ENCODE measurements around the gene DCD.

DCD gene

DNA sequence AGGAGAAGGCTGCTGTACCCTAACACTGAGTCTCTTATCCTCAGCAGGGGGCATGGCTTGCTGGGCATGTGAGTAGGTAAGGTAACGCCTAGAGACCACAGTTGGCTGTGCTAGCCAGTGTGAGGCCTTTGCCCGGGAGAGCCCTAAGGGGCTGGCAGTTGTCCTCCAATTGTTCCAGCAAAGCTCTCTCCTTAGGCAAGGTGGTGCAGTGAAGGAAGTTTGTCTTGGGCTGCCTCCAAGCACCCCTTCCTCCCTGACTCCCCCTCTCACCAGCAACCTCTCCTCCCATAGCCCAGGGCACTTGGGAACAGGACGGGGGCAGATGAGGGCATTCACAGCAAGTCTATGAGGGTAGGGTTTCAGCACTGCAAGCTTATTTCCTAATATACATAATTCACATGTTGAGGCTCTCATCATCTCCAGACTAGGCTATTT is 36.4 kb downstream of the DCD start:
- no peaks in the 10 kb centered on the region for H3K27me3 ChIP-seq (ENCODE audit: control insufficient read depth, insufficient read depth, low read length, poor library complexity, severe bottlenecking)
- no peaks in the 10 kb centered on the region for H3K36me3 ChIP-seq (ENCODE audit: control insufficient read depth, insufficient read depth, low read length)
- 73 to 78% methylated on average over 3 of the region's 3 CpGs for WGBS, 2 experiments
- no peaks in the 10 kb centered on the region for H3K9me3 ChIP-seq (ENCODE audit: control insufficient read depth, low read length)
- H3K4me3 ChIP-seq (ENCODE audit: insufficient read depth, low read depth, low read length), result no peak overlapping the region
- no peak overlapping the region for H3K27ac ChIP-seq (ENCODE audit: insufficient read depth, low read depth, low read length, poor library complexity, severe bottlenecking)
- no peaks in the 10 kb centered on the region for H3K4me1 ChIP-seq (ENCODE audit: control insufficient read depth, insufficient read depth, low read length)

DNA sequence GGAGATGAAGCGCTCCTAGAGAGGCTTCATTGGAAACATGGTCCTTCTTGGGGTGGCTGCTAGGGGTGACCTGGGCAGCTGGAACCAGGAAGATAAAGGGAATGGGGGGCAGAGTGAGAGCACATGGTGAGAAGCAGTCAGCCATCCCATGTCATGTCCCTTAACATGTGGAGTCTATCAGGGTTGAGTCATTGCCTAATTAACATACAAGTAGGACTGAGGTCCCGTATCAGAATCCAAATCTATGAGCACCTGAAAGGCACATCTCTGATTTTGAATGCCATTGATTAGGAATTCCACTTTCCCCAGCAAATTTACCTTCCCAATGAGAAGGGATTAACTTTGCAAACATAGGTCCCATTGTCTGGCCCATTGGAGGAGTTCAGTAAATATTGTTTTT is 39.4 kb downstream of the DCD start:
- no peaks in the 10 kb centered on the region for H3K36me3 ChIP-seq (ENCODE audit: control insufficient read depth, insufficient read depth, low read length)
- no peaks in the 10 kb centered on the region for H3K27me3 ChIP-seq (ENCODE audit: control insufficient read depth, insufficient read depth, low read length, poor library complexity, severe bottlenecking)
- no peak overlapping the region for H3K4me3 ChIP-seq (ENCODE audit: insufficient read depth, low read depth, low read length)
- H3K4me1 ChIP-seq (ENCODE audit: control insufficient read depth, insufficient read depth, low read length), result no peaks in the 10 kb centered on the region
- H3K9me3 ChIP-seq (ENCODE audit: control insufficient read depth, low read length), result no peaks in the 10 kb centered on the region
- H3K27ac ChIP-seq (ENCODE audit: insufficient read depth, low read depth, low read length, poor library complexity, severe bottlenecking), result no peak overlapping the region
- WGBS, 2 experiments, result 95 to 98% methylated on average over 2 of the region's 2 CpGs

DNA sequence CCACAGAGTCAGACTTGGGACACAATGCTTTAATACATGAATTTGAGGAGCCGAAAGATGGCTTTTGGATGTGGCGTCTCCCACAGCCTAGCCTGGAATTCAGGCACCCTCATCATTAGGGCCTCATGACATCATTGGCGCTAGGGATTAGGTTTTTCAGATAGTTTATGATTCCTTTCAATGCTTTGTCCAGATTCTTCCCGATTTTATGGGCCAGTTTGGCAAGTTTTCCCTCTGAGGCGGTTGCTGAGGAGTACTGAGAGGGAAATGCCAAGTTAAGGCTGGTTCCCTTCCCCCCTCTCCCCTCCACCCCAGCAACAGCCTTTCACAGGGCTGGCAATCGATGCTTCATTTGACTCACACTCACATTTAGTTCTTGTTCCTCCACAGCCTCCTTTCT is 40.0 kb downstream of the DCD start:
- Histone ChIP-seq H3K27me3 (ENCODE audit: control insufficient read depth, insufficient read depth, low read length, poor library complexity, severe bottlenecking) (no peaks in the 10 kb centered on the region), H3K4me3 (ENCODE audit: insufficient read depth, low read depth, low read length) (no peak overlapping the region), H3K9me3 (ENCODE audit: control insufficient read depth, low read length) (no peaks in the 10 kb centered on the region), H3K36me3 (ENCODE audit: control insufficient read depth, insufficient read depth, low read length) (no peaks in the 10 kb centered on the region), H3K27ac (ENCODE audit: insufficient read depth, low read depth, low read length, poor library complexity, severe bottlenecking) (no peak overlapping the region), H3K4me1 (ENCODE audit: control insufficient read depth, insufficient read depth, low read length) (no peaks in the 10 kb centered on the region)
- 85 to 86% methylated on average over 6 of the region's 6 CpGs for WGBS, 2 experiments

DNA sequence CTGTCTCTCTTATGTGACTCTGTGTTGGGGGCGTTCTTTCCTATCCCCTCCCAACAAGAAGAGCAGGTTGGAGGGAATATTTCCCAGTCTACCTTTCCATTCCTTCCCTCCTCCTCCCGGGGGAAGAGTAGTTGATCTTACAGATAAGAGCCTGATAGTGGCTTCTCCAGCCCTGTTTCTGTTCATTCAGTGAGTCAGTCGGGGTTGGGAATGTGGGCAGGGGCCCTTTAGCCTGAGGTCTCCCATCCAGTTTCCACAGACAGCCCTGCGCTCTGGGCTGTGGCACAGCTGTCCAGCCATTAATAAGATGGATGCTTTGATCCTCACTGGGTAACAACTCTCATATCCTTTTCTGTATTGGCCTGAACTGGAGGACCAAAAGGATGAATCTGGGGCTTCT is 41.6 kb downstream of the DCD start:
- H3K9me3 ChIP-seq (ENCODE audit: control insufficient read depth, low read length), result no peaks in the 10 kb centered on the region
- no peak overlapping the region for H3K27ac ChIP-seq (ENCODE audit: insufficient read depth, low read depth, low read length, poor library complexity, severe bottlenecking)

DNA sequence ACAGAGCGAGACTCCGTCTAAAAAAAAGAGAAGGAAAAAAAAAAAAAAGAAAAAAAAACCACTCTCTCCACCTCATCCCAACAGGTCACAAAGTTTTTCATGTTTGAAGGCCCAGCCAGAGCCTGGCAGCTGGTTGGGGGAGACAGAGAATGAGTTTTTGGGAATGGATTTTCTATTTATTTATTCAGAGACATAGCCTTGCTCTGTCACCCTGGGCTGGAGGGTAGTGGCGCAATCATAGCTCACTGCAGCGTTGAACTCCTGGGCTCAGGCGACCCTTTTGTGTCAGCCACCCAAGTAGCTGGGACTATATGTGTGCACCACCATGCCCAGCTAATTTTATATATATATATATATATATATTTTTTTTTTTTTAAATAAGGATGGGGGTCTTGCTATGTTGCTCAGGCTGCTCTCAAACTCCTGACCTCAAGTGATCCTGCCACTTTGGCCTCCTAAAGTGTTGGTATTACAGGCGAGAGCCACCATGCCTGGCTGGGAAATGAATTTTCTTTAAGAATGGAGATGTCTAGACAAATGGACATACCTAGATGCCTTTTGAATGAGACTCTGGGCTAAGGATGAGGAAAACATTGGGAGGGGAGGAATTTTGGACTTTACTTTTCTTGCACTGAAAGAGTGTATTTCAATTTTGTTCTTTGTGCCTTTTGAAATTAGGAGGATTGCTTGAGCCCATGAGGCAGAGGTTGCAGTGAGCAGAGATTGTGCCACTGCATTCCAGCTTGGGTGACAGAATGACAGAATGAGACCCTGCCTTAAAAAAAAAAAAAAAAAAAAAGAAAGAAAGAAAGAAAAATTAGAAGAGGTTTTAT is 42.8 kb downstream of the DCD start:
- no peak overlapping the region for H3K4me3 ChIP-seq (ENCODE audit: insufficient read depth, low read depth, low read length)
- H3K9me3 ChIP-seq (ENCODE audit: control insufficient read depth, low read length), result no peaks in the 10 kb centered on the region
- H3K27me3 ChIP-seq (ENCODE audit: control insufficient read depth, insufficient read depth, low read length, poor library complexity, severe bottlenecking), result no peaks in the 10 kb centered on the region
- no peaks in the 10 kb centered on the region for H3K36me3 ChIP-seq (ENCODE audit: control insufficient read depth, insufficient read depth, low read length)
- H3K27ac ChIP-seq (ENCODE audit: insufficient read depth, low read depth, low read length, poor library complexity, severe bottlenecking), result no peak overlapping the region
- WGBS, 2 experiments, result 85 to 98% methylated on average over 4 to 6 of the region's 6 CpGs
- H3K4me1 ChIP-seq (ENCODE audit: control insufficient read depth, insufficient read depth, low read length), result no peaks in the 10 kb centered on the region

More for the DNA sequence above, 41.6 kb downstream of the DCD start:
- Histone ChIP-seq H3K27me3 (ENCODE audit: control insufficient read depth, insufficient read depth, low read length, poor library complexity, severe bottlenecking) (no peaks in the 10 kb centered on the region), H3K36me3 (ENCODE audit: control insufficient read depth, insufficient read depth, low read length) (no peaks in the 10 kb centered on the region), H3K4me1 (ENCODE audit: control insufficient read depth, insufficient read depth, low read length) (no peaks in the 10 kb centered on the region), H3K4me3 (ENCODE audit: insufficient read depth, low read depth, low read length) (no peak overlapping the region)
- 70 to 81% methylated on average over 3 to 4 of the region's 4 CpGs for WGBS, 2 experiments

DNA sequence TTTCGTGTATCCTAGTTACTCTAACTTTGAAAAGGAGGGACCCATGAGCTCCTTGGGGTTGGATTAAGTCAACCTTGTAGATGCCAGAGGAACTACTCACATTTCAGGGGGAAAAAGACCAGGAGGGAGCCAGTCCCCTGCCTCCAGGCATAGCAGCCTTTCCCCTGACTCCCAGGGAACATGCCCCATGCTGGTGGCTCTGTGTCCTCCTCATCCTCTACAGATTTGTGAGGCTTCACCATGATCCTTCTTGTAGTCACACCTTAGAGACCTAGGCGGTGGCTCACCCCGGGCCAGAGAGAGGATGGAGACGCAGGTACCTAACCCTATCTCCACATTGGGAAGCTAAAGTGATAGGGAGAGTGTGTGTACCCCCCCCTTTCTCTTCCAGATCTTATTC is 43.7 kb downstream of the DCD start:
- Histone ChIP-seq H3K4me3 (ENCODE audit: insufficient read depth, low read depth, low read length) (no peak overlapping the region), H3K4me1 (ENCODE audit: control insufficient read depth, insufficient read depth, low read length) (no peaks in the 10 kb centered on the region), H3K27ac (ENCODE audit: insufficient read depth, low read depth, low read length, poor library complexity, severe bottlenecking) (no peak overlapping the region), H3K27me3 (ENCODE audit: control insufficient read depth, insufficient read depth, low read length, poor library complexity, severe bottlenecking) (no peaks in the 10 kb centered on the region), H3K9me3 (ENCODE audit: control insufficient read depth, low read length) (no peaks in the 10 kb centered on the region), H3K36me3 (ENCODE audit: control insufficient read depth, insufficient read depth, low read length) (no peaks in the 10 kb centered on the region)
- whole genome bisulfite sequencing, 2 experiments, result 91 to 92% methylated on average over 3 to 4 of the region's 4 CpGs

DNA sequence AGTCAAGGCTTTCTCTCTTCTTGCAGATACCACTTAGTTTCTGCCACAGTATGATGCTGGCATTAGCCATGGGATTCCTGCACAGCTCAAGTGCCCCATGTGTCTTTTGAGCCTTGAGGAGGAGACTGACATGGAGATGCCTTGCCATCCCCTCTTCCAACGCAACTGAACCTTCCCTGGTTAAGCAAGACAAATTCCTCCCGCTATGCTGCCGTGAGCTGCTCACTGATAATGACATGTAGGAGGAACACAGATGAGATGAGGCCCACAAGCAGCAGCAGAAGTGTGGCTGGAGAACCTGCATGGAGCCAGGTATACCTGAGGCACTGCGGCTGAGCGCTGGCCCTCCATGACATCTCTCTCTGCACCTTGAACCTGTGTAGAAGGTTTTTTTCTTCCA is 44.3 kb downstream of the DCD start:
- Histone ChIP-seq H3K4me3 (ENCODE audit: insufficient read depth, low read depth, low read length) (no peak overlapping the region), H3K9me3 (ENCODE audit: control insufficient read depth, low read length) (no peaks in the 10 kb centered on the region), H3K36me3 (ENCODE audit: control insufficient read depth, insufficient read depth, low read length) (no peaks in the 10 kb centered on the region), H3K27me3 (ENCODE audit: control insufficient read depth, insufficient read depth, low read length, poor library complexity, severe bottlenecking) (no peaks in the 10 kb centered on the region), H3K4me1 (ENCODE audit: control insufficient read depth, insufficient read depth, low read length) (no peaks in the 10 kb centered on the region), H3K27ac (ENCODE audit: insufficient read depth, low read depth, low read length, poor library complexity, severe bottlenecking) (no peak overlapping the region)
- WGBS, 2 experiments, result 93 to 94% methylated on average over 5 of the region's 5 CpGs

DNA sequence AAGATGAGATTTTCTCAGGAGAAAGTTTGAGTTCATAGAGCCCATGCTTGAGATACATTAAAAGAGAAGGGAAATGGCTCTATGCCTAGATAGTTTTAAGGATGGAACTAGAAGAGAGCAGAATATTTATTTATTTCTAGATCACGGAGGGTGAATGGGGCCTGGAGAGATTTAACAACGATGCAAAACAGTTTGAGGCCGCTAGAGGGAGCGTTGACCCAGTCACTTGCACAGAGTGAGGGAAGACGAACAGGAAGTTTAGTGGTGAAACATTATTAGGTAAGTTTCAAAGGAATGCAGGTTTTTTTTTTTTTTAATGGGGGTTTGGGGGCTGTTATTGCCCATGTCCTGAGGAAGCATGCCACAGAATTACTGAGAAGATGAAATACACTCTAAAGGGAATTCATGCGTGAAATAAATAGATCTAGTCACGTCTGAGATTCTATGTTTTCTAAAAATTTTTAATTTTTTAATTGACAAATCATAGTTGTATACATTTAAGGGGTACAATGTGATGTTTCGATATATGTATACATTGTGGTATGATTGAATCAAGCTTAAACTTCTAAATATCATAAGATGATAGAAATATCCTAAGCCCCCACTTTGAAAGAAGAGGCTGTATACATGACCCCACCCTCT is 44.9 kb downstream of the DCD start:
- Histone ChIP-seq H3K27me3 (ENCODE audit: control insufficient read depth, insufficient read depth, low read length, poor library complexity, severe bottlenecking) (no peaks in the 10 kb centered on the region), H3K9me3 (ENCODE audit: control insufficient read depth, low read length) (no peaks in the 10 kb centered on the region), H3K36me3 (ENCODE audit: control insufficient read depth, insufficient read depth, low read length) (no peaks in the 10 kb centered on the region), H3K27ac (ENCODE audit: insufficient read depth, low read depth, low read length, poor library complexity, severe bottlenecking) (no peak overlapping the region), H3K4me3 (ENCODE audit: insufficient read depth, low read depth, low read length) (no peak overlapping the region), H3K4me1 (ENCODE audit: control insufficient read depth, insufficient read depth, low read length) (no peaks in the 10 kb centered on the region)
- WGBS, 2 experiments, result 32% methylated on average over 6 to 7 of the region's 8 CpGs

DNA sequence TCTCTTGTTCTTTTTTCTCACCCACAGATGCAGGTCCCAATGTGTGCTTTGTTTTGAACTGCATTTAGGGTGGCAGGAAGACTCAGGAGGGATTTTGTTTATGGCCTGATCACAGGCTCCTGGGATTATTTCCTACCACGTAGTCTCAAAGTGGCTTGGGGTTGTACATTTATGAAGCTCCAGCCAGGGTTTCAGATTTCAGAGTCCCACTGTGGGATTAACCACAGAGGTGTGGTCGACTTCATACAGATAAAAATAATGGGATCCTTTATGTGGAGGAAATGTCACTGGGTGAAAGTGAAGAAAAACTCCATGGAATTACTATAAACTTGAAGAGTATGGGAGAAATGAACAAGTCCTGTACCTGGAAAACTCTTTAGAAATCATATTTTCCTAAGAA is 45.5 kb downstream of the DCD start:
- Histone ChIP-seq H3K9me3 (ENCODE audit: control insufficient read depth, low read length) (no peaks in the 10 kb centered on the region), H3K4me3 (ENCODE audit: insufficient read depth, low read depth, low read length) (no peak overlapping the region)
- WGBS, 2 experiments, result 62 to 69% methylated on average over 2 of the region's 2 CpGs

DNA sequence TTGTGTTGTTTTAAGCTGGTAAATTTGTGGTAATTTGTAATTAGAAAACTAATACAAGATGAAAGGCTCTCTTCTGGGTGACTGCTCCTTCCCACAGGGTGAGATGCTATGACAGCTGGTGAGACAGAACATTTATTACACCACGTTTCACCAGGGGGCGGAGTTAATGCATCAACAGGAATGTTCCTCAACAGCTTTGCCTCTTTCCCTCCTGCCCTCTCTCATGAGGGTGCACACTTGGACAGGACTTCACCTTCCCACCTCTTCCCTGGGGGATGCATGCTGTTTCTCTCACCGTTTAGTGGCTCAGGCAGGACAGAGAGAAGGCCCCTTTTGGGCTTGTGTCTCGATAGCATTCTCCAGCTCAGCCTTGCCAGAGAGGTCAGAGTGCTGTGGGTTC is 46.3 kb downstream of the DCD start:
- H3K4me1 ChIP-seq (ENCODE audit: control insufficient read depth, insufficient read depth, low read length), result no peaks in the 10 kb centered on the region
- H3K36me3 ChIP-seq (ENCODE audit: control insufficient read depth, insufficient read depth, low read length), result no peaks in the 10 kb centered on the region
- 61 to 69% methylated on average over 4 of the region's 4 CpGs for WGBS, 2 experiments
- H3K9me3 ChIP-seq (ENCODE audit: control insufficient read depth, low read length), result no peaks in the 10 kb centered on the region
- no peaks in the 10 kb centered on the region for H3K27me3 ChIP-seq (ENCODE audit: control insufficient read depth, insufficient read depth, low read length, poor library complexity, severe bottlenecking)
- no peak overlapping the region for H3K4me3 ChIP-seq (ENCODE audit: insufficient read depth, low read depth, low read length)
- H3K27ac ChIP-seq (ENCODE audit: insufficient read depth, low read depth, low read length, poor library complexity, severe bottlenecking), result no peak overlapping the region

More for the DNA sequence above, 45.5 kb downstream of the DCD start:
- H3K27me3 ChIP-seq (ENCODE audit: control insufficient read depth, insufficient read depth, low read length, poor library complexity, severe bottlenecking), result no peaks in the 10 kb centered on the region
- no peaks in the 10 kb centered on the region for H3K36me3 ChIP-seq (ENCODE audit: control insufficient read depth, insufficient read depth, low read length)
- H3K4me1 ChIP-seq (ENCODE audit: control insufficient read depth, insufficient read depth, low read length), result no peaks in the 10 kb centered on the region
- no peak overlapping the region for H3K27ac ChIP-seq (ENCODE audit: insufficient read depth, low read depth, low read length, poor library complexity, severe bottlenecking)

Data from ectodermal cell (in vitro differentiated cells).